Keratinocyte (primary cell): Measurements from ENCODE around the gene CDT1. TPM values are rescaled to one million over a fixed set of nuclear protein-coding genes. Genes with fewer than 3 reads are reported as not detected.

Experiments used
- DNase-seq: peaks from one replicate; pipeline ENCODE4 v3.0.0-alpha.2; 2011; ENCODE audit warnings: low read depth, missing footprints, low spot score
- FAIRE-seq: peaks from 2 replicates; lab custom pipeline; 2011; peaks lifted over from hg19 to GRCh38; lab: Jason Lieb, UNC
- H2AFZ ChIP-seq: 2 replicates; pipeline ENCODE4 v1.6.0; 2012; ENCODE audit warnings: low read length, control low read depth, inconsistent platforms; ENCODE audit not compliant: control insufficient read depth
- H3K27ac ChIP-seq: 2 replicates; pipeline ENCODE4 v1.5.1; 2011; ENCODE audit warnings: low read length; ENCODE audit not compliant: control insufficient read depth, insufficient read depth
- H3K27me3 ChIP-seq: 3 replicates; pipeline ENCODE4 v1.6.0; 2011; ENCODE audit warnings: low read length; ENCODE audit not compliant: control insufficient read depth, insufficient read depth; ENCODE audit errors: extremely low read depth
- H3K36me3 ChIP-seq, 2 experiments: 2 replicates in 1 of 2; 3 replicates in 1 of 2; pipeline ENCODE4 v1.5.1; 2011; ENCODE audit warnings: low read length in 2 of 2, mild to moderate bottlenecking in 1 of 2; ENCODE audit not compliant: control insufficient read depth in 2 of 2, insufficient read depth in 2 of 2; ENCODE audit errors: extremely low read depth in 1 of 2
- H3K4me1 ChIP-seq: 3 replicates; pipeline ENCODE4 v1.5.1; 2011; ENCODE audit warnings: low read length; ENCODE audit not compliant: control insufficient read depth, insufficient read depth; ENCODE audit errors: extremely low read depth
- H3K4me2 ChIP-seq: 3 replicates; pipeline ENCODE4 v1.6.0; 2011; ENCODE audit warnings: low read depth, low read length; ENCODE audit not compliant: control insufficient read depth, insufficient read depth; ENCODE audit errors: extremely low read depth
- H3K4me3 ChIP-seq, 3 experiments: fragments of 200-600 bp in 1 of 3; sonication (generic) in 1 of 3; 2 replicates in 2 of 3; 3 replicates in 1 of 3; pipeline ENCODE4 v1.5.1; 2011 to 2016; ENCODE audit warnings: low read length in 3 of 3, mild to moderate bottlenecking in 3 of 3, control low read depth in 2 of 3, inconsistent platforms in 1 of 3, low read depth in 1 of 3, mixed read lengths in 1 of 3, mixed run types in 1 of 3, moderate library complexity in 1 of 3; ENCODE audit not compliant: control insufficient read depth in 2 of 3, insufficient read depth in 2 of 3; ENCODE audit errors: extremely low read depth in 1 of 3
- H3K79me2 ChIP-seq: 2 replicates; pipeline ENCODE4 v1.6.0; 2012; ENCODE audit warnings: low read length; ENCODE audit not compliant: control insufficient read depth, insufficient read depth
- H3K9ac ChIP-seq: 3 replicates; pipeline ENCODE4 v1.6.0; 2011; ENCODE audit warnings: low read length; ENCODE audit not compliant: control insufficient read depth, insufficient read depth; ENCODE audit errors: extremely low read depth
- H3K9me1 ChIP-seq: 3 replicates; pipeline ENCODE4 v1.6.0; 2011; ENCODE audit warnings: low read length; ENCODE audit not compliant: control insufficient read depth, insufficient read depth; ENCODE audit errors: extremely low read depth
- H3K9me3 ChIP-seq: 2 replicates; pipeline ENCODE4 v1.5.1; 2012; ENCODE audit warnings: low read depth, low read length; ENCODE audit not compliant: control insufficient read depth
- H4K20me1 ChIP-seq: 3 replicates; pipeline ENCODE4 v1.6.0; 2011; ENCODE audit warnings: low read length; ENCODE audit not compliant: control insufficient read depth, insufficient read depth; ENCODE audit errors: extremely low read depth
- EZH2 ChIP-seq: IDR thresholded peaks from one replicate; pipeline ENCODE4 v1.6.1; 2012; ENCODE audit warnings: inconsistent platforms, mild to moderate bottlenecking, low read length, moderate library complexity
- dilution Hi-C: fragments of 300-500 bp; cut with MboI; formaldehyde crosslinking; loops from one replicate; pipeline ENCODE4 v1.7.0; 2020; ENCODE audit warnings: low sequenced_read_pairs; ENCODE audit not compliant: extremely low pct_ligation_motif_present
- polyA plus RNA-seq, 5 experiments: library from polyadenylated mRNA; depleted of rRNA in 3 of 5; stranded (reverse) in 3 of 5; stranded (forward) in 1 of 5; unstranded in 1 of 5; fragments of >200 nt; gene quantifications; 1 replicate in 1 of 5; 2 replicates in 3 of 5; 3 replicates in 1 of 5; pipeline versions ENCODE4 v1.2.1 to v1.2.3, GENCODE V29; 2011 to 2012; ENCODE audit warnings: missing spikeins in 2 of 5, low read depth in 1 of 5, low replicate concordance in 1 of 5
- TF ChIP-seq, protein P1 (sequence below), 3 experiments: IDR thresholded peaks in 1 of 3; conservative IDR thresholded peaks in 1 of 3; optimal IDR thresholded peaks in 1 of 3; 2 replicates in 2 of 3; 3 replicates in 1 of 3; pipeline versions ENCODE3 to v1.5.1; 2011; ENCODE audit warnings: low read length in 3 of 3, mild to moderate bottlenecking in 3 of 3, moderate library complexity in 2 of 3, control low read depth in 1 of 3, inconsistent platforms in 1 of 3; ENCODE audit not compliant: insufficient read depth in 2 of 3; ENCODE audit errors: extremely low read depth in 1 of 3

The CDT1 gene
- polyA plus RNA-seq, 1 donor (not counting 4 experiments of a cell fraction or from before 2014, with no cell fraction given) = 2.0 TPM

- Histone ChIP-seq H3K27ac (no peak overlapping the region), H2AFZ (no peak overlapping the region), H4K20me1 (no peaks in the 10 kb centered on the region), H3K9me3 (no peaks in the 10 kb centered on the region), H3K27me3 (no peaks in the 10 kb centered on the region), H3K4me2 (no peak overlapping the region), H3K4me3 (no peak overlapping the region), H3K9me1 (no peaks in the 10 kb centered on the region), H3K79me2 (peaks cover 5% of the 10 kb centered on the region), H3K36me3 (peaks cover 6 to 7% of the 10 kb centered on the region in 2 experiments), H3K9ac (no peak overlapping the region), H3K4me1 (peaks cover 5% of the 10 kb centered on the region)
- DNase-seq (no peak), FAIRE-seq (no peak)
- dilution Hi-C loops = no loop called here
- TF ChIP-seq, protein P1, sequence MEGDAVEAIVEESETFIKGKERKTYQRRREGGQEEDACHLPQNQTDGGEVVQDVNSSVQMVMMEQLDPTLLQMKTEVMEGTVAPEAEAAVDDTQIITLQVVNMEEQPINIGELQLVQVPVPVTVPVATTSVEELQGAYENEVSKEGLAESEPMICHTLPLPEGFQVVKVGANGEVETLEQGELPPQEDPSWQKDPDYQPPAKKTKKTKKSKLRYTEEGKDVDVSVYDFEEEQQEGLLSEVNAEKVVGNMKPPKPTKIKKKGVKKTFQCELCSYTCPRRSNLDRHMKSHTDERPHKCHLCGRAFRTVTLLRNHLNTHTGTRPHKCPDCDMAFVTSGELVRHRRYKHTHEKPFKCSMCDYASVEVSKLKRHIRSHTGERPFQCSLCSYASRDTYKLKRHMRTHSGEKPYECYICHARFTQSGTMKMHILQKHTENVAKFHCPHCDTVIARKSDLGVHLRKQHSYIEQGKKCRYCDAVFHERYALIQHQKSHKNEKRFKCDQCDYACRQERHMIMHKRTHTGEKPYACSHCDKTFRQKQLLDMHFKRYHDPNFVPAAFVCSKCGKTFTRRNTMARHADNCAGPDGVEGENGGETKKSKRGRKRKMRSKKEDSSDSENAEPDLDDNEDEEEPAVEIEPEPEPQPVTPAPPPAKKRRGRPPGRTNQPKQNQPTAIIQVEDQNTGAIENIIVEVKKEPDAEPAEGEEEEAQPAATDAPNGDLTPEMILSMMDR (optimal IDR thresholded peaks at IDR 0.05 in 1 of 3, IDR thresholded peaks at IDR 0.05 in 1 of 3, conservative IDR thresholded peaks at IDR 0.05 in 1 of 3; ENCODE audit: extremely low read depth in 1 of 3, insufficient read depth in 2 of 3, low read length in 3 of 3) = no peak
- no peak for TF ChIP-seq EZH2
Observed at GRCh38 chr16:88855176-88855575, 51.6 kb downstream of the CDT1 start.

DNA sequence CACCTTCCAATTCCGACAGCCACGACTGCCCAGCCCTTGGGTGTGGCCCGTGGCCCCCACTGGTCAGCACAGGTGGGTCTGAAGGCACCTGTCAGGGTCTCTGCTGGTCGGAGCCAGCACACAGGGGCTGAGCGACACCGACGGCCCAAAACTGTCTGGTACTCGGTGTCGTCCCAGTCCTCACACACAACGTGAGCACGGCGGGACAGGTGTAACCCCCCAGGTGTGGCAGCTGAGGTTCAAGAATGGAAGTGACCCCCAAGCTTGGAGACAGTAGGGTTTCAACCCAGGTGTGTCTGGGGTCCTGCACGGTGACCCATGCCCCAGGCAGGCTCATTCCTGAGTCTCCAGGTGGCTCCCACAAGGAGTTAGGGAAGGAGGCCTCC is 52.1 kb downstream of the CDT1 start:
- TF ChIP-seq EZH2 = no peak
- TF ChIP-seq, protein P1 (optimal IDR thresholded peaks at IDR 0.05 in 1 of 3, IDR thresholded peaks at IDR 0.05 in 1 of 3, conservative IDR thresholded peaks at IDR 0.05 in 1 of 3; ENCODE audit: extremely low read depth in 1 of 3, insufficient read depth in 2 of 3, low read length in 3 of 3) = no peak
- peak overlapping the region; percentile 41 for H3K9ac ChIP-seq
- no peak overlapping the region for H2AFZ ChIP-seq
- peaks cover 5% of the 10 kb centered on the region for H3K4me1 ChIP-seq
- H4K20me1 ChIP-seq = no peaks in the 10 kb centered on the region
- H3K27ac ChIP-seq = no peak overlapping the region
- peaks cover 5% of the 10 kb centered on the region for H3K79me2 ChIP-seq
- no peaks in the 10 kb centered on the region for H3K9me1 ChIP-seq
- DNase-seq (no peak), FAIRE-seq (no peak)
- H3K9me3 ChIP-seq = no peaks in the 10 kb centered on the region
- H3K4me2 ChIP-seq = peak overlapping the region; percentile 69
- H3K36me3 ChIP-seq = peaks cover 7 to 9% of the 10 kb centered on the region in 2 experiments
- dilution Hi-C loops = no loop called here
- H3K27me3 ChIP-seq = no peaks in the 10 kb centered on the region
- peak overlapping the region; percentile 62 to 100 (median 65) for H3K4me3 ChIP-seq
